Activated CD4-positive, alpha-beta T cell treated with anti-CD3 and anti-CD28 coated beads, Interleukin-2, amount 50 U/mL, for 4 hours (primary cell): Measurements from ENCODE around the gene DAGLA.
"Not testable (repeated sequence)": the region's sequence is repeated elsewhere in the genome, so short reads cannot be mapped to it uniquely, and the experiment has no call there.

Experiments used
- DNase-seq, 2 experiments: peaks; one replicate each; pipeline ENCODE4 v3.0.0-alpha.2; 2020

Gene DAGLA

GRCh38 chr11:61666684-61667297 is 13.4 kb upstream of the DAGLA start:
- DNase-seq: no peak

DNA sequence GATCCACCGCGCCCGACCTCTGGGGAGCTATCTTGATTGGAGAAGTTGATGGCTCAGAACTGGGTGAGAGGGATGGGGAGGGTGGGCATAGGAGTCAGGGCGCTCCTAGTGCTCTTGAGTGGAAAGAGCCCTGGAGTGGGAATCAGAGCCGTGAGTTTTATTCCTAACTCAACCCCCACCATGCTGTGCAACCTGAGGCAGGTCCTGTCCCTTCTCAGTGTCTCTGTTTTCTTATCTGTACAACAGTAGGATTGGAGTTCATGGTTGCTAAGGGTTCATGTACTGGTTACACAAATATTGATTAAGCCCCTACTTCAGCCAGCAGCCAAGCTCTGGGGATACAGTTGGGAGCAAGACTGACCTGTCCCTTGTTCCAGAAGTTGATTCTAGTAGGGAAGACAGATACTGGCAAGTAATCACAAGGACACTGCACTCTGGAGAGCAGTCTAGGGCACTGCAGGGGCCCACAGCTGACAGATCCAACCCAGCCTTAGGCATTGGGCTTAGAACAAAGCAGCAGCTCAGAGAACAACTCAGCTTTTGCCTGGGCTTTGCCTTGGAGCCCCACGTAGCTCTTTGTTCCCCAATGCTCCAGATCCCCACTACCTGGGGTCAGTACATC is 12.4 kb upstream of the DAGLA start:
- no peak for DNase-seq

GRCh38 chr11:61669417-61669816 is 10.8 kb upstream of the DAGLA start:
- DNase-seq: no peak

DNA sequence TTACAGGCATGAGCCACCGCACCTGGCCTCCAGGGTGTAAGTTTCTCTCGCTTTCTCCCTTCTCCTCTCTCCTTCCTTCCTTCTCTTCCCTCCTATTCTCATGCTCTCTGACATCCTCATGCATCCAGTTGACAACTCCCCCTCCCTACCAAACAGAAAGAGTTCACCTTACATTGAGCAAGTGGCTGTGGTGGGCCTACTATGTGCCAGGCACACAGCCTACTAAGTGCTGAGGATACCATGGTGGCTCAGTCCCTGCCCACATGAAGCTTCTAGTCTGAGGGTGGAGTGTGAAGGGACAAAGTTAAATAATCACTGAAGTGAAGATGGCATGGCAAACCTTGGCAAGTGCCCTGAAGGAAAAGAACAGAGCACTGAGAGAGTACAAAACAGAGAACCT is 9.6 kb upstream of the DAGLA start:
- DNase-seq: no peak

- no peak for DNase-seq
These were observed 8.7 kb upstream of the DAGLA start for GRCh38 chr11:61671527-61671926.

DNA sequence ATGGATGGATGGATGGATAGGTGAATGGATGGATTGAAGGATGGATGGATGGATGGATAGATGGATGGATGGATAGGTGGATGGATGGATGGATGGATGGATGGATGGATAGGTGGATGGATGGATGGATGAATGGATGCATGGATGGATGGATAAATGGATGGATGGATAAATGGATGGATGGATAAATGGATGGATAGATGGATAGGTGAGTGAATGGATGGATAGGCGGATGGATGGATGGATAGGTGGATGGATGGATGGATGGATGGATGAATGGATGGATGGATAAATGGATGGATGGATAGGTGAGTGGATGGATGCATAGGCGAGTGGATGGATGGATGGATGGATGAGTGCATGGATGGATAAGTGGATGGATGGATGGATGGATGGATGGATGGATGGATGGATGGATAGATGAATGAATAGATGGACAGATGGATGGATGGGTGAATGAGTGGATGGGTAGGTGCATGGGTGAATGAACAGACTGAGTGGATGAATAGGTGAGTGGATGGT is 6.2 kb upstream of the DAGLA start:
- DNase-seq: not testable (repeated sequence)

- no peak for DNase-seq
These were observed 4.4 kb upstream of the DAGLA start for GRCh38 chr11:61675826-61676225.

DNA sequence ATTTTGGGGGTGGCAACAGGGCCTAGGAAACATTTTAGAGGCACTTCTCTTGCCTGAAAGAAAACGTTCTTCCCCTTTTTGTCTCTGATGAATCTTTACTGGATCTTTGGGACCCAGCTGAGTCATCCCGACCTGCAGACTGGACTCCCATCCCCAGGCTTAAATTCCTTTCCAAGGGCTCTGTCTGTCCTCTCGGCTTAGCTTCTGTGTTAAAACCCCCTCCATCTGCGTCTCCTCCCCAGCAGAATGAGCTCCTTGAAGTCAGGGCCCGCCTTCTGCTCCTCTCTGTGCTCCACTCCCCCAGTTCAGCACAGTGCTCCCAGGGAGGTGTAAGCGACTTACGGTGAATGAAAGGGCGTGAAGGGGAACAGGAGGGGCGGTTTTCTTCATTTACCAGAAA is 895 bp upstream of the DAGLA start:
- DNase-seq: no peak

- no peak for DNase-seq
These were observed 531 bp downstream of the DAGLA start for GRCh38 chr11:61680622-61681221.

DNA sequence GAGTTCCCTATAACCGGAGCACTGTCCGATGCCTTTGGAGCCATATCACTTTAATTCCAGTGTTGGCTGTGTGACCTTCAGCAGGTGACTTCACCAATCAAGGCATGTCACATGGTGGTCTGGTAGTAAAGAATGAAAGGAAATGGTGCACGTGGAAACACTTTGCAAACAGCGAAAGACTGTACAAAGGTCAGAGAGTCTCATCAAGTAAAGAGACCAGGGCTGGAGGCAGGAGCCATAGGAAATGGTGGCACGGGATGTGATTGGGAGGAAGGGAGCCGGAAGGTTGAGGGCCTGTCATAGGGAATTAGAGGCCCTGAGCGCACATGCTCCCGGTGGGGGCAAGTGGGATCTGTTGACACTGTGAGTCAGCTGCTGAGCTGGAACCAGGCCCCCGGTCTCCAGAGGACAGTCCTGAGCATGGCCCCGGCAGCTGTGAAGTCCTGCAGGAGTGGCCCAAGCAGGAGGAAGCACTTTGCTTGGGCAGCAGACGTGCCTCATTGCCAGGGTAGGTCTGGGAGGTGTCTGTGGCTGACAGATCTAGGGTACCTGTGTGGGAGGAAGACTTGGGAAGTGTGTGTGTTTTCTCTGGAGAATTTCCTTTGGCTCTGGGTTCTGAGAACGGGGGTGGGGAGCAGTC is 2.0 kb downstream of the DAGLA start:
- no peak for DNase-seq

- no peak for DNase-seq
These were observed 2.9 kb downstream of the DAGLA start for GRCh38 chr11:61682906-61683675.

DNA sequence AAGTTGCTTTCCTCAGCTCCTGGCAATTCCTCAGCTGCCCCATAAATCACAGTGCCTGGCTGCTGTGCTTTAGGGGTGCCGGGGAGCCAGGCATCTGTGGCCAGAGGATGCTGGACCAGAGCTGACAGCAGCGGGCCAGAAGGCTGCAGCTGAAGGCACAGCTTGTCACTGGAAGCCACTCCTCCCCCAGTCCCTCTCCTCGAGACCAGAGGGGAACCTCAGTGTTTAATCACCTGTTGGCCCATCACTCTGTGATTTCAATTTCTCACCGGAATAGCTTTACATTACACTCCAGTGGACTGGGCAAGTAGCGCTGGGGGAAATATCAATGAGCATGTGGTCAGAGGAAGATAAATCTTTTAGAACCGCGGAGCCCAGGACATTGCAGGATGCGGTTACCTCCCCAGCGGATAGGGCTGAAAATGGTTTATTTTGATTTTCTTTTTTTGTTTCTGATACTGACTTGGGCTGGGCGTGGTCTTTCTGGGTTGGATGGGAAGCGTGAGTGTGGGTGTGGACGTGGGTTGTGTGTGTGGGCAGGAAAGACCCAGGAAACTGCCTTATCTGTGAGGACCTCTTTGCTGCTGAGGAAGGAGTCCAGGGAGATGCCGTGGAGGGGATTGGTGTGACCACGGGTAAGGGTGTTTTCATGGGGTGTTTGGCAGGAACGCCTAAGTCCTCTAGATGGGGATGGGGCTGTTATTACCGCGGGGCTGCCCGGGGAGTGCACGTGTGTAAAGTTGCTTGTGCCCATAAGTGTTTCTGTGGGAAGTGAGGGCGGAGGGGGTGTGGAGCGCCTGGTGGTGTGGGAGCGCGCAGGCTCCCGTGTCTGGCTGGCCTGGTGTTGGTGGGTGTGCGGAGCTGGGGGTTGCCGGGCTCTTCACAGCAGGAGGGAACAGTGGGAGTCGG is 4.0 kb downstream of the DAGLA start:
- peak; percentile 39 to 45 for DNase-seq

GRCh38 chr11:61684870-61685616 is 4.9 kb downstream of the DAGLA start:
- no peak for DNase-seq

- no peak for DNase-seq
These were observed 5.4 kb downstream of the DAGLA start for GRCh38 chr11:61685617-61685967.

- DNase-seq: no peak
These were observed 5.9 kb downstream of the DAGLA start for GRCh38 chr11:61686066-61686465.

DNA sequence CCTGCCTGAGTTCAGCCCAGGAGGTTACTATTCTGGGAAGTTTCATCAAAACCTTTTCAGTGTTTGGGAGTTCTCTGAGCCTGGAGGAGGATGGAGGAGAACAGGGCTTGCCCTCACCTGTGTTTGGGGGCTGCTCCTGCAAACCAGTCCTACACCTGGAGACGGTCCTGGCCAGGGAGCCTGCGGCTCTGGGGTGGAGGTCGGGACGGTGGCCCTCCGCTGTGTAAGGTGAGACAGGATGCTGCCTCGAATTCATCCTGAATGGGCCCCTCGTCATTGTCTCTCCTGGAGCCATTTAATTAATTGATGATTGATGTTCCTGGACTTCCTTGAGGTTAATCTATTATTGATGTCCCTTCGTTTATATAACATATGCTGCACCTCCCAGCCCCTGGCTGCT is 6.3 kb downstream of the DAGLA start:
- DNase-seq: no peak

GRCh38 chr11:61687420-61687819 is 7.2 kb downstream of the DAGLA start:
- no peak for DNase-seq

GRCh38 chr11:61688365-61689163 is 8.4 kb downstream of the DAGLA start:
- DNase-seq: no peak

DNA sequence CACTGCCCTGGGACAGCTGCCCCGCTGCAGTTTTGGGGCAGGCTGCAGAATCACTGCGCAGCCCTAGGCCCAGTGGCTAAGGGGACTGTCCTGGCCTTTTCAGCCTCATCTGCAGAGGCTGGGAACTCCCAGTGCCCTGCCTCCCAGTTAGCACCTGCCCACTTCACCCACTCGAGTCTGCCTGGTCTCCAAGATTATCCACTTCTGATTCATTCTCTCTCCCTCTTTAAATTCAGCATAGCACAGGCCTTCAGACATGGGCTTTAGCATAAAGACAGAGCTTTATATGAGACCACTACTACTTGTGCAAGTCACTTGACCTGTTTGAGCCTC is 8.9 kb downstream of the DAGLA start:
- no peak for DNase-seq

DNA sequence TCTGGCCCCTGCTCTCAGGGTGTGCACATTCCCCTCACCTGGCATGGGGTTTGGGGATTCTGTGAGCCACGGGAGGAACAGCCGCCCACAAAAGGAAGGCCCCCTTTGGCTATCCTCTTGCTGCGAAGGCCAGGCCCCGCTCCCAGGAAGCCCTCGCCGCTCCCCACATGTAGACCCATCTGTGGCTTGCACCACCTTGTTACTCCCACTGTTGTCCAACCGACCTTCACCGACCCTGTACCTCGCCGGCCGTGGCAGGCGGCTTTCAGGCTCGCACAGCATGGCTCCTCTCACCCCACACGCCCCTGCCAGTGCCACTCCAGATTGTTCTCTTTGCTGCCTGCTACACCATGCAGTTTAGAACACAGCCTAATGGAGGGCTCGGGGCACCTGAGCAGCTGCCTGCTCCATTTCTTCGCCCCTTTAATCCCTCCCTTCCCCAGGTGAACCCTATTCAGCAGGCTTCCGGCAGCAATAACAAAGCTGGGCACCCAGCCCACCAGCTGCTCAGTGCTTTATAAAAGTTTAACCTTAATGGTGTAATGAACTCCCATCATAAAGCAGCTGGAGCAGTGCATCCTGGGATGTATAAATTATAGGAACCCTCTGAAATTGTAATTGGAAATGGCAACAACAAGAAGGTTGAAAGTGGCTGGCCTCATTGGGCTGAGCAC is 10.7 kb downstream of the DAGLA start:
- no peak for DNase-seq
